Left lung (tissue), 10 donors: ENCODE measurements around the gene EIF4ENIF1. TPM values are rescaled to one million over a fixed set of nuclear protein-coding genes. Genes with fewer than 3 reads are reported as not detected.
"Not testable (repeated sequence)": the region's sequence is repeated elsewhere in the genome, so short reads cannot be mapped to it uniquely, and the experiment has no call there.

ENCODE experiments used
- ATAC-seq: fragments of 200-7000 bp; cut with Tn5 transposase; one replicate; pipeline ENCODE4 v1.9.1; 2020; ENCODE audit warnings: moderate library complexity
- DNase-seq, 4 donors: peaks; one replicate each; pipeline ENCODE4 v3.0.0-alpha.2; 2013 to 2020
- H3K27ac ChIP-seq, 2 donors: fragments of 200-600 bp; sonication (generic) in 1 of 2; one replicate each; pipeline versions ENCODE4 v1.5.0 to v1.8.0; 2020 to 2021
- H3K27me3 ChIP-seq, 2 donors: fragments of 200-600 bp; sonication (generic) in 1 of 2; one replicate each; pipeline versions ENCODE4 v1.5.0 to v1.8.0; 2020 to 2021
- H3K36me3 ChIP-seq, 2 donors: fragments of 200-600 bp; sonication (generic) in 1 of 2; one replicate each; pipeline versions ENCODE4 v1.5.0 to v1.8.0; 2020 to 2021
- H3K4me1 ChIP-seq, 2 donors: fragments of 200-600 bp; one replicate each; pipeline ENCODE4 v1.8.0; 2021
- H3K4me3 ChIP-seq, 2 donors: fragments of 200-600 bp; sonication (generic) in 1 of 2; one replicate each; pipeline versions ENCODE4 v1.5.0 to v1.8.0; 2020 to 2021; ENCODE audit warnings: mild to moderate bottlenecking in 1 of 2
- H3K9me3 ChIP-seq, 2 donors: fragments of 200-600 bp; sonication (generic) in 1 of 2; one replicate each; pipeline versions ENCODE4 v1.5.0 to v1.8.0; 2020 to 2021
- CTCF ChIP-seq, 2 donors: fragments of 200-600 bp; sonication (generic) in 1 of 2; IDR thresholded peaks; one replicate each; pipeline versions ENCODE4 v1.5.0 to v1.8.0; 2021; ENCODE audit warnings: antibody characterized with exemption in 2 of 2
- intact Hi-C, 2 donors: fragments of 100-400 bp; cut with DNase I; formaldehyde crosslinking; loops; one replicate each; pipeline versions ENCODE4 v1.11.2 to v1.14.2; 2022
- polyA plus RNA-seq, 6 donors: library from polyadenylated mRNA; unstranded; fragments of 120-200 nt; gene quantifications; one replicate each; pipeline ENCODE4 v1.2.1, GENCODE V29; 2013; ENCODE audit not compliant: insufficient read length in 6 of 6
- total RNA-seq, 2 donors: library from RNA; stranded (reverse); fragmentation: NEBNext Ultra II Directional; extraction: Animal tissue kit (Norgen Biotek cat#: 25700); gene quantifications; one replicate each; pipeline ENCODE4 v1.2.1, GENCODE V29; 2021
- donor health status: DM: no; HTN: yes; CAD: no.
- donor health status: DM: no; HTN: no; CAD: no.

The EIF4ENIF1 gene
- total and polyA plus RNA-seq, 8 donors: 23.2 to 45.9 (median 45.2) TPM

DNA sequence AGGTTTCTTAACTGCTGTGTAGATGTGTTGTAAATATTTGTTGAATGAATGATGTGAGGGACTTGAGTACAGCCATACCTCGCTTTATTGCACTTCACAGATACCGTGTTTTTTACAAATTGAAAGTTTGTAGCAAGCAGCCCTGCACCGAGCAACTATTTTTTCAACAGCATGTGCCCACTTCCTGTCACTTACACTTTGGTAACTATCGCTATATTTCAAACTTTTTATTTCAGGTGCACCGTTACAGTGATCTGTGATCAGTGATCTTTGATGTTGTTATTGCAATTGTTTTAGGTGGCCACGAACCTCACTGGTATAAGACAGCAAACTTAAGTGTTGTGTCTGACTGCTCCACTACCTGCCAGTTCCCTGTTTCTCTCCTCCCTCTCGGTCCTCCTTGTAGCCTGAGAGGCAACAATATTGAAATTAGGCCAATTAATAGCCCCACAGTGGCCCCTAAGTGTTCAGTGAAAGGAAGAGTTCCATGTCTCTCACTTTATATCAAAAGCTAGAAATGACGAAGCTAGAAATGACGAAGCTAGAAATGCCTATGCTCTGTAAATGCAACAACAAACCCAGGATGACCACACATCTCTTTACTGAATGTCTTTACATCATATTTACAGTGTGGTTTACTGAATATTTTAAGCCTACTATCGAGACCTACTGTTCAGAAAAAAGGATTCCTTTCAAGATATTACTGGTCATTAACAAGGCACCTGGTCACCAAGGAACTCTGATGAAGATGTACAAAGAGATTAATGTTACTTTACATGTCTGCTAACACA is 7.7 kb upstream of the EIF4ENIF1 start:
- Histone ChIP-seq H3K36me3 (no peaks in the 10 kb centered on the region), H3K27ac (peak overlapping the region in 1 of 2 donors; percentile 90), H3K4me3 (peak overlapping the region; percentile 65 to 97), H3K4me1 (peaks cover 0 to 16% of the 10 kb centered on the region in 2 donors), H3K27me3 (no peaks in the 10 kb centered on the region), H3K9me3 (no peaks in the 10 kb centered on the region)
- no peak for DNase-seq
- intact Hi-C loops: no loop called here
- ATAC-seq: no peak
- TF ChIP-seq CTCF (IDR thresholded peaks at IDR 0.05): no peak

DNA sequence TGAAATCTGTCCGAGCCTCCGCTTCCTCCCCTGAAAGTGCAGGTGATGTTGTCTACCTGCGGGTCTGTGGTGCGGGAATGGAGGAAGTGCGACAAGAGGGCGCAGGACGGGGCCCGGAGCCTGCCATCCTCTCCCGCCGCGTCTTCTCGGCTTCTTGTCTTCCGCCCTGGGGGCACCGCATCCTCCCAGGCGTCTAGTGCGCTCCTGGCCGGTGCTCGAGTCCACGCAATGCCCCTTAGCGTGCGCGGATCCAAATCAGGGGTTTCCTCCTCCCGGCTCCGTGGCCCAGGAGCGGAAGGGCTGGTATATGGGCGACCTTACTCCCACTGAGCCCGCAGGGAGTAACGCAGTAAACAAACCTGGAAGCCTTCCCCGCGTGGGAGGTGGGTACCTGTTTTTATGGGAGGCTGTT is 7.1 kb upstream of the EIF4ENIF1 start:
- TF ChIP-seq CTCF (IDR thresholded peaks at IDR 0.05): no peak
- H3K9me3 ChIP-seq: no peaks in the 10 kb centered on the region
- H3K27ac ChIP-seq: peak overlapping the region; percentile 71 to 90
- intact Hi-C loops: no loop called here
- H3K4me1 ChIP-seq: peaks cover 0 to 16% of the 10 kb centered on the region in 2 donors
- DNase-seq (peak in 2 of 4 donors; percentile 52 to 86), ATAC-seq (peak; percentile 39)
- no peaks in the 10 kb centered on the region for H3K36me3 ChIP-seq
- H3K27me3 ChIP-seq: no peaks in the 10 kb centered on the region
- peak overlapping the region; percentile 65 to 97 for H3K4me3 ChIP-seq

GRCh38 chr22:31496007-31496734 is 6.5 kb upstream of the EIF4ENIF1 start, which contains the start of gene SFI1:
TSS of gene SFI1 (plus strand) at chr22:31496536. CDS start at chr22:31508285, 11,749 bp downstream.
- ATAC-seq (peak; percentile 98), DNase-seq (peak; percentile 88 to 96 (median 93))
- peak within 1 kb of the TSS; percentile 65 to 97 for H3K4me3 ChIP-seq
- intact Hi-C loops: no loop called here
- no peaks in the 10 kb centered on the region for H3K27me3 ChIP-seq
- peak within 1 kb of the TSS; percentile 71 to 90 for H3K27ac ChIP-seq
- H3K9me3 ChIP-seq: no peaks in the 10 kb centered on the region
- H3K4me1 ChIP-seq: peaks cover 3 to 19% of the 10 kb centered on the region in 2 donors
- TF ChIP-seq CTCF (IDR thresholded peaks at IDR 0.05): no peak
- H3K36me3 ChIP-seq: no peaks in the 10 kb centered on the region

DNA sequence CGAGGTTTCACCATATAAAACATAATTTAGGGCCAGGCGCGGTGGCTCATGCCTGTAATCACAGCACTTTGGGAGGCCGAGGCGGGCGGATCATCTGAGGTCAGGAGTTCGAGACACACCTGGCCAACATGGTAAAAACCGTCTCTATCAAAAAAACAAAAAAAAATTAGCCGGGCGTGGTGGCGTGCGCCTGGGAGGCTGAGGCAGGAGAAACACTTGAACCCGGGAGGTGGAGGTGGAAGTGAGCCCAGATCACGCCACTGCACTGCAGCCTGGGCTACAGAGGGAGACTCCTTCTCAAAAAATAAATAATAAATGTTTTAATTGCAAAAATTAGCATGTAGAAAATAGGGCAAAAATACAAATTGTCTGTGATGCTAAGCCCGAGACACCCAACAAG is 5.7 kb upstream of the EIF4ENIF1 start:
- ATAC-seq (no peak), DNase-seq (no peak)
- intact Hi-C loops: no loop called here
- Histone ChIP-seq H3K9me3 (no peaks in the 10 kb centered on the region), H3K4me3 (peak overlapping the region; percentile 65 to 97), H3K4me1 (peaks cover 7 to 27% of the 10 kb centered on the region in 2 donors), H3K27me3 (no peaks in the 10 kb centered on the region), H3K27ac (peak overlapping the region; percentile 71 to 90), H3K36me3 (no peaks in the 10 kb centered on the region)
- no peak for TF ChIP-seq CTCF (IDR thresholded peaks at IDR 0.05)

GRCh38 chr22:31493355-31493754 is 3.7 kb upstream of the EIF4ENIF1 start:
- H3K27ac ChIP-seq, ATAC-seq, H3K27me3 ChIP-seq, H3K36me3 ChIP-seq, H3K4me3 ChIP-seq, DNase-seq, H3K9me3 ChIP-seq, intact Hi-C loops: not testable (repeated sequence)
- H3K4me1 ChIP-seq: peaks cover 12 to 35% of the 10 kb centered on the region in 2 donors
